Common myeloid progenitor, CD34-positive (primary cell): ENCODE data around the gene ANKRD23.

Experiments
- CTCF ChIA-PET: fragments of 350-600 bp; sonication (Branson Sonifier 250); formaldehyde crosslinking; loops from one replicate; lab custom pipeline; 2021; ENCODE audit warnings: antibody characterized with exemption; lab: Charles Lee
- POLR2A ChIA-PET: fragments of 350-600 bp; sonication (Branson Sonifier 250); formaldehyde crosslinking; loops from one replicate; lab custom pipeline; 2021; ENCODE audit warnings: antibody characterized with exemption; lab: Charles Lee
- DNase-seq, 3 donors: peaks; one replicate each; pipeline versions ENCODE4 v3.0.0 to v3.0.0-alpha.2; 2013
- H3K27ac ChIP-seq, 2 experiments: 1 replicate in 1 of 2; 2 replicates in 1 of 2; pipeline ENCODE4 v1.7.0; 2013; ENCODE audit warnings: inconsistent platforms in 2 of 2, low read length in 2 of 2, mild to moderate bottlenecking in 2 of 2, low read depth in 1 of 2, moderate library complexity in 1 of 2; ENCODE audit not compliant: severe bottlenecking in 2 of 2, insufficient read depth in 1 of 2, poor library complexity in 1 of 2
- H3K27me3 ChIP-seq, 5 experiments: replicated peaks in 2 of 5; 1 replicate in 3 of 5; 2 replicates in 2 of 5; pipeline versions ENCODE4 v1.6.1 to v1.7.0; 2013; ENCODE audit warnings: low read length in 4 of 5, mild to moderate bottlenecking in 2 of 5, moderate library complexity in 2 of 5, inconsistent platforms in 1 of 5; ENCODE audit not compliant: insufficient read depth in 5 of 5, control insufficient read depth in 4 of 5
- H3K36me3 ChIP-seq, 4 experiments: 1 replicate in 2 of 4; 2 replicates in 2 of 4; pipeline versions ENCODE4 v1.6.1 to v1.7.0; 2013; ENCODE audit warnings: low read length in 3 of 4, control low read depth in 1 of 4, mild to moderate bottlenecking in 1 of 4; ENCODE audit not compliant: control insufficient read depth in 4 of 4, insufficient read depth in 4 of 4
- H3K4me1 ChIP-seq, 4 experiments: 1 replicate in 3 of 4; 2 replicates in 1 of 4; pipeline versions ENCODE4 v1.6.1 to v1.7.1; 2013; ENCODE audit warnings: low read length in 3 of 4, mild to moderate bottlenecking in 3 of 4, control low read depth in 1 of 4, inconsistent platforms in 1 of 4, moderate library complexity in 1 of 4; ENCODE audit not compliant: control insufficient read depth in 4 of 4, insufficient read depth in 4 of 4; ENCODE audit errors: control extremely low read depth in 1 of 4
- H3K4me3 ChIP-seq, 7 experiments: 1 replicate in 4 of 7; 2 replicates in 3 of 7; pipeline versions ENCODE4 v1.5.1 to v1.7.0; 2013; ENCODE audit warnings: mild to moderate bottlenecking in 7 of 7, low read length in 6 of 7, moderate library complexity in 6 of 7, inconsistent platforms in 2 of 7, low read depth in 2 of 7, control low read depth in 1 of 7; ENCODE audit not compliant: insufficient read depth in 4 of 7, control insufficient read depth in 1 of 7; ENCODE audit errors: extremely low read depth in 1 of 7
- H3K9me3 ChIP-seq, 5 experiments: 1 replicate in 4 of 5; 2 replicates in 1 of 5; pipeline versions ENCODE4 v1.6.1 to v1.7.1; 2013; ENCODE audit warnings: low read length in 4 of 5, mild to moderate bottlenecking in 2 of 5, inconsistent platforms in 1 of 5, low read depth in 1 of 5, moderate library complexity in 1 of 5; ENCODE audit not compliant: control insufficient read depth in 4 of 5, insufficient read depth in 2 of 5; ENCODE audit errors: control extremely low read depth in 1 of 5
- WGBS: methylation state at CpG from one replicate; pipeline ENCODE4 v1.1.5; 2013; ENCODE audit not compliant: insufficient coverage; 5-methylcytosine and 5-hydroxymethylcytosine counted together

Gene ANKRD23

DNA sequence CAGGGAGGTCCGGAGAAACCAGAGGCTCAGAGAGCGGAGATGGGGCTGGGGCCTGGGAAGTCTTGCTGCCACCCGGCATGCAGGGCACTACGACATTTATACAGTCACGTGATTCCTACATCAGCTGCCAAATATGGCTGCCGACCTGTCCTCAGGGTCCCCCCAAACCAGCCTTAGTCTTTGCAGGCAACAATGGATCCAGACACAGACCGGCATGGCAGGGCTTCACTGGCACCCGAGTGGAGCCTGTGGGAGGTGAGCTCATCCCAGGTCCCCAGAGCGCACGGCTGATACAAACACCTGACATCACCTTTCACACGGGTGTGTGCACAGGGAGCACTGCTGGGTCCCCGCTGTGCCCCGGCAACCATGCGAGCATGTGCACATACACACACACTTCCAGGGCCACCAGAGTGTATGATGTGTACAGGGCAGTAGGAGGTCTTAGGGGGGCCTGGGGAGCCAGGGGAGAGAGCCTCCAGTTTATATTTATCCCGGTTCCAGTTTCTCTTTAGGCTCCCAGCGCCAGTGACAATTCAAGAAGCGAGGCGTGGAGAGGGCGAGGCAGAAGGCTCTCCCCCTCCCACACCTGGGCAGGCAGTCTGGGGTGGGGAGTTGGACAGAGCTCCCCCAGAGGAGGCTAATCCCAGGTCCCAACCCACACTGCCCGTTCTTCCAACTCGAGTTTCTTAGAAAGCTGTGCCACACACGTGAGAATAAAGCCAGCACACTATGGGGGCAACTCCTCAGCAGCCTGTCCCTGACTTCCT lies 23.4 kb upstream of the ANKRD23 start:
- CTCF ChIA-PET = interaction anchor here (1.0 to 4.2 kb wide), 3 partner anchors 10 to 84 kb away, joined by 3 to 27 read pairs (median 5); partner anchors contain the start of gene ANKRD39
- Histone ChIP-seq H3K27me3 (peaks cover 0 to 5% (median 0%) of the 10 kb centered on the region in 5 experiments), H3K4me1 (peaks cover 0 to 44% (median 40%) of the 10 kb centered on the region in 4 experiments), H3K9me3 (no peaks in the 10 kb centered on the region), H3K36me3 (peaks cover 5 to 35% (median 27%) of the 10 kb centered on the region in 4 experiments), H3K27ac (peak overlapping the region in 1 of 2 experiments; percentile 64), H3K4me3 (peak overlapping the region in 6 of 7 experiments; percentile 49 to 85 (median 72))
- DNase-seq = peak in 2 of 3 donors; percentile 33 to 45
- WGBS = 48% methylated on average over 13 of the region's 22 CpGs
- POLR2A ChIA-PET = no interaction called here

DNA sequence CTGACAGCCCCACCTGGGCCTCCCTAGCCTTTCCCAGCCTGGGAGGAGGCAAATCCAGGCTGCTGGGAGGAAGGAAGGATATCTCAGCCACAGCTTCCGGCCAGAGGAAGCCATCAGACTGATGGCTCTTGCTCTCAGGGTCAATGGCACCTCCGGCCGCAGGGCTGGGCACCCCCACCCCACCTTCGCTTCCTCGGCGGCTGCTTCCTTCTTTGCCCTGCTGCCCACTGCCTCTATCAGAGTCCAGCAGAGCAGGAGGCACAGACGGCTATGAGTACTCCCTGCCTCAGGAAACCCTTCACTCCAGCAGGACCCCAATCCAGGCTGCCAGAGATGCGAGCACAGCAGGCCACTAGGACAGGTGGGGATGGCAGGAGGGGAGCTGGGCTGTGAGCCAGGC lies 22.8 kb upstream of the ANKRD23 start:
- peaks cover 0 to 5% (median 0%) of the 10 kb centered on the region in 5 experiments for H3K27me3 ChIP-seq
- H3K36me3 ChIP-seq = peaks cover 5 to 40% (median 27%) of the 10 kb centered on the region in 4 experiments
- H3K4me1 ChIP-seq = peaks cover 0 to 50% (median 43%) of the 10 kb centered on the region in 4 experiments
- CTCF ChIA-PET = interaction anchor here (1.0 to 4.2 kb wide), 2 partner anchors 9 to 84 kb away, joined by 3 to 27 read pairs; partner anchors contain the start of gene ANKRD39
- DNase-seq = no peak
- 23% methylated on average over 6 of the region's 8 CpGs for WGBS
- no peak overlapping the region for H3K27ac ChIP-seq
- POLR2A ChIA-PET = no interaction called here
- peak overlapping the region in 4 of 7 experiments; percentile 2 to 85 (median 21) for H3K4me3 ChIP-seq
- H3K9me3 ChIP-seq = no peaks in the 10 kb centered on the region

DNA sequence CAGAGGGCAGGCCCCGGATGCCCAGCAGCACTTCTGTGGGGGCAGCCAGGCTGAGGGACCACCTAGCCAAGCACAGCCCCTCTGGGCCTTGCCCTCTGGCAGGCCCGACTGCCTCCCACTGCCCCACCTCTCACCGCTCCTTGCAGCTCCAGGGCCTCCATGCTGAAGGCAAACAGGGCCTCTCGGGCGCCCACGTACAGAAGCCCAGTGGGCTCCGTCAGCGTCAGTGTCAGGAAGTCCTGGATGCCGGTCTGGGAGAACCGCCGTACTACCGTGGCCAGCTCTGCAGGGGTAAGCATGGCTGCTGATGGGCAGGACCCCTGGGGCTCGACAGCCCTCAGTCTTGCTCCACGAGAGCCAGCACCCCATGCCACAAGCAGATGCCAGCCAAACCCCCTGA lies 22.3 kb upstream of the ANKRD23 start:
- ChIA-PET POLR2A (no interaction called here), CTCF (interaction anchor here (1.0 to 4.2 kb wide), 2 partner anchors 9 to 85 kb away, joined by 3 to 27 read pairs; partner anchors contain the start of gene ANKRD39)
- Histone ChIP-seq H3K4me1 (peaks cover 0 to 53% (median 44%) of the 10 kb centered on the region in 4 experiments), H3K27me3 (peaks cover 0 to 5% (median 0%) of the 10 kb centered on the region in 5 experiments), H3K36me3 (peaks cover 5 to 44% (median 31%) of the 10 kb centered on the region in 4 experiments), H3K9me3 (no peaks in the 10 kb centered on the region), H3K27ac (no peak overlapping the region), H3K4me3 (no peak overlapping the region)
- DNase-seq = no peak
- WGBS = 74% methylated on average over 11 of the region's 14 CpGs

DNA sequence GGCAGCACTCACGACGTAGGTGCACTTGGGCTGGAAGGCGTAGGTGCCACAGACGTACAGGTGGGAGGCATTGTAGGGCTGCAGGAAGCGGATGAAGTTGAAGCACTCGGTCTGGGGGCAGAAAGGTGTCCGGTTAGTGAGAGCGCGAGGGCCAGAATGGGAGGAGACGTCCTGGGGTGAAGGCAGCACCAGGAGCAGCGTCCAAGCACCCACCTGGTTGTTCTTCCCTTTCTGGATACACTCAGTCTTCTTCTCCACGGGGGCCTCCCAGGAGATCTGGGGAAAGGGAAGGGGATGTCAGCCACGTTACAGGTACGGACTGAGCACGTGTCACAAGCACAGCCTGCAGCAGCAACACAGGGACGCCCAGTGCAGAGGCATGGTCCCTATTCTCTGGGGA lies 21.8 kb upstream of the ANKRD23 start:
- Histone ChIP-seq H3K36me3 (peaks cover 5 to 48% (median 33%) of the 10 kb centered on the region in 4 experiments), H3K4me3 (no peak overlapping the region), H3K27me3 (peaks cover 0 to 5% (median 0%) of the 10 kb centered on the region in 5 experiments), H3K27ac (no peak overlapping the region), H3K9me3 (no peaks in the 10 kb centered on the region), H3K4me1 (peaks cover 0 to 52% (median 40%) of the 10 kb centered on the region in 4 experiments)
- WGBS = 93% methylated on average over 12 of the region's 16 CpGs
- DNase-seq = no peak
- CTCF ChIA-PET = interaction anchor here (0.6 to 4.2 kb wide), 2 partner anchors 8 to 91 kb away, joined by 3 to 27 read pairs; partner anchors contain the start of gene ANKRD39
- POLR2A ChIA-PET = no interaction called here

DNA sequence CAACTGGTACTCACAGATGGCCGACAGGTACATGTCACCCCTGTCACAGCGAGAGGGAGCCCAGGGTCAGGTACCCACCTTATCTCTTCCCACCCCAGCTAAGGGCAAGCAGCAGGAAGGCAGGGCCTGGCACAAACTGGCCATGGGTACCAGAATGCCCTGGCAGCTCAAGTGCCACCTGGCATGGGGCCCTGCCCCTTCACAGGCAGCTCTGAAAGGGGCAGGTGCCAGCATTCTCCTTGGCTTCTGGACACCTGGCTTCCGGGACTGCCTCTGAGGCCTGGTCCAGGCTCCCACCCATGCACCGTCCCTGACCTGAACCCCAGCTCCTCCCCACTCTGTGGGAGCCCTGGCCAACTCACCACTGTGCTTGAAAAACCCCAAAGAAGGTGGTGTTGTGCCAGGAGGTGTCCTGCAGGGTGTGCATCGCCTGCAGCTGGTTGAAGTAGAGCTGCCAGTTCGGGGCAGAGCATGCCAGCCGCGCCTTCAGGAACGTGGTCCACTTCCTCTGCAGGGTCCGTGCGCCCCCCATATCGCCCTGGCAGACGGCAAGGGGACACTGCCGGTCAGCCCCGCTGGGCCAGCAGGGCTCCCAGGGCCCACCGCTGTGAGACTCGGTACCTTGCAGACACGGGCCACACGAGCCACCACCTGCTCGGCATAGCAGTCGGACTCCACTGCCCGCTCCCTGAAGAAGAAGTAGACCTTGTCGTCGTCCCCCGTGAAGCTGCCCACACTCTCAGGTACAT lies 20.7 kb upstream of the ANKRD23 start:
- ChIA-PET CTCF (interaction anchor here (1.0 to 2.4 kb wide), 5 partner anchors 9 to 96 kb away, joined by 3 to 14 read pairs (median 3); no protein-coding TSS in a partner anchor), POLR2A (no interaction called here)
- DNase-seq = no peak
- no peaks in the 10 kb centered on the region for H3K9me3 ChIP-seq
- no peaks in the 10 kb centered on the region for H3K27me3 ChIP-seq
- H3K36me3 ChIP-seq = peaks cover 5 to 53% (median 36%) of the 10 kb centered on the region in 4 experiments
- 96% methylated on average over 23 of the region's 25 CpGs for WGBS
- no peak overlapping the region for H3K4me3 ChIP-seq
- no peak overlapping the region for H3K27ac ChIP-seq
- H3K4me1 ChIP-seq = peaks cover 0 to 51% (median 44%) of the 10 kb centered on the region in 4 experiments

DNA sequence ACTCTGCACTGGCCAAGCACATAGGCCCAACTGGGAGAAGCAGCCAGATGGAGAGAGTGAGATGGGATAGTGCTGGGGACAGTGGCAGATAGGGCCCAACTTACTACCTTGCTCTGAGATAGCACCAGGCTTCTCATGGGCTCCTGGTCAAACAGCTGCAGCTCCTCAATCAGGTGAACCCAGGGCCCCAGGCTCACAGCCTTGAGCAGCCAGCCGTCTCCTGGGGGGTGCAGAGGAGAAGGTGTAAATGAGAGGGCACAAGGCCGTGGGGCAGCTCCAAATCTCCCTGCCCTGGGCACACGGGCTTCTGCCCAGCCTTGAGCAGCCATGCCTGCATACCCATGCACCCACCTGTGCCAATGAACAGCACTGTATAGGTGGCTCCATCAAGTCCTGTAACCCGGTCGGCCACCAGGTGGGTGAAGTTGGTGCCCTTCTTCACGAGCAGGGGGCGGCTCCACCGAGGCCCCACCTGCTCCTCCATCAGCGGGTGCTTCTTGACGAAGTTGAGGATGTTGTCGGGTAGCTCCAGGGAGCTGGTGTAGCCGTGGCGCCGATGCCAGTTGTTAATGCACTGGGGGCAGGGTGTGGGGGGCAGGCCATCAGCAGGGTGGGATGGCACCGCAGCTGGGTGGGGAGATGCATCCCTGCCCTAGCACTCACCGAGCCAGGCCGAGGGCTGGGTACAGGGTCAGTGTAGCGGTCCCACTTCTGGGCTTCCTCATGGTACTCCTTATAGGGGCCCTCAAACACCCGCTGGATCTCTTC lies 19.9 kb upstream of the ANKRD23 start:
- POLR2A ChIA-PET = no interaction called here
- no peaks in the 10 kb centered on the region for H3K9me3 ChIP-seq

More for the DNA sequence above, 19.9 kb upstream of the ANKRD23 start:
- no peak overlapping the region for H3K4me3 ChIP-seq
- peaks cover 0 to 57% (median 51%) of the 10 kb centered on the region in 4 experiments for H3K4me1 ChIP-seq
- no peaks in the 10 kb centered on the region for H3K27me3 ChIP-seq
- no peak for DNase-seq
- H3K36me3 ChIP-seq = peaks cover 5 to 53% (median 36%) of the 10 kb centered on the region in 4 experiments
- no peak overlapping the region for H3K27ac ChIP-seq
- CTCF ChIA-PET = interaction anchor here (1.0 to 2.4 kb wide), 6 partner anchors 8 to 97 kb away, joined by 3 to 14 read pairs (median 3); no protein-coding TSS in a partner anchor
- 97% methylated on average over 14 of the region's 19 CpGs for WGBS
